GM12872 (cell line): Measurements from ENCODE around the gene SLC15A3.

ENCODE experiments used
- TF ChIP-seq, protein P1 (sequence below): IDR thresholded peaks from 3 replicates; pipeline ENCODE4 v1.5.1; 2011; ENCODE audit warnings: low read depth, mild to moderate bottlenecking, low read length, moderate library complexity; ENCODE audit not compliant: insufficient read depth

The SLC15A3 gene

DNA sequence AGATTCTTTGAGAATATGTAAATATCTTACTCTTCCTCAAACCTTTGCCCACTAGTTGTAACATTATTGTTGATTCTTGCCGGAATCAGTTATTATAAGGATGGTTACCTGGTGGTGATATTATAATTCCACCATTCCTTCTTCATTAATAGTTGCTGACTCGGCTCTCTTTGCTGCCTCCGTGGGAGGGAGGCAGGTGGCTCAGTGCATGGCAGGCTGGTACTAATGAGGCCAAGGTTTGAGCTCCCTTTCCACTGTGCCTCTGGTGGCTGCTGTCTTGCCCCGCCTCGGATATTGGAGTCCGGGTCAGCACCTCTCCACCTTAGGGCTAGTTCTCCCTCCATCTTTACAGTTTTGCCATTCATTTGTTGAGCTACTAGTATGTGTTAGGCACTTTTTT lies 32.2 kb upstream of the SLC15A3 start:
- TF ChIP-seq, protein P1, sequence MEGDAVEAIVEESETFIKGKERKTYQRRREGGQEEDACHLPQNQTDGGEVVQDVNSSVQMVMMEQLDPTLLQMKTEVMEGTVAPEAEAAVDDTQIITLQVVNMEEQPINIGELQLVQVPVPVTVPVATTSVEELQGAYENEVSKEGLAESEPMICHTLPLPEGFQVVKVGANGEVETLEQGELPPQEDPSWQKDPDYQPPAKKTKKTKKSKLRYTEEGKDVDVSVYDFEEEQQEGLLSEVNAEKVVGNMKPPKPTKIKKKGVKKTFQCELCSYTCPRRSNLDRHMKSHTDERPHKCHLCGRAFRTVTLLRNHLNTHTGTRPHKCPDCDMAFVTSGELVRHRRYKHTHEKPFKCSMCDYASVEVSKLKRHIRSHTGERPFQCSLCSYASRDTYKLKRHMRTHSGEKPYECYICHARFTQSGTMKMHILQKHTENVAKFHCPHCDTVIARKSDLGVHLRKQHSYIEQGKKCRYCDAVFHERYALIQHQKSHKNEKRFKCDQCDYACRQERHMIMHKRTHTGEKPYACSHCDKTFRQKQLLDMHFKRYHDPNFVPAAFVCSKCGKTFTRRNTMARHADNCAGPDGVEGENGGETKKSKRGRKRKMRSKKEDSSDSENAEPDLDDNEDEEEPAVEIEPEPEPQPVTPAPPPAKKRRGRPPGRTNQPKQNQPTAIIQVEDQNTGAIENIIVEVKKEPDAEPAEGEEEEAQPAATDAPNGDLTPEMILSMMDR: no peak

DNA sequence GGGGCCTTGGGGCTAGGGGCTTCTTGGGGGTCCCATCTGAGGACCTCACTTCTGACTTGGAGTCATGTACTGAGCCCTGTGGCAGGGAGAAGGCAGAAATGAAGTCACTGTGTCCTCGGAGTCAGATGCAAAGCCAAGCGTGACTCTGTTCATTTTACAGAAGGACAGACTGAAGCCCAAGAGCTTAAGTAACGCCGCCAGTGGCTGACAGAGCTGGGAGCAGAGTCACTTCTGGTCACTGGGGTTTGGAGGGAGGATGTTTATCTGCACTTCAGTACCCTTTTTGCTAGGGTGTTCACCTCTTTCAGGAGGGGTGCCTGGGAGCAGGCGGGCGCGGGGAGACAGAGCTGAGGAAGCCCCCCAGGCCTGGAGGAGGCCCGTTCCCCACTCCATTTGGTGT lies 30.2 kb upstream of the SLC15A3 start:
- TF ChIP-seq, protein P1: no peak

DNA sequence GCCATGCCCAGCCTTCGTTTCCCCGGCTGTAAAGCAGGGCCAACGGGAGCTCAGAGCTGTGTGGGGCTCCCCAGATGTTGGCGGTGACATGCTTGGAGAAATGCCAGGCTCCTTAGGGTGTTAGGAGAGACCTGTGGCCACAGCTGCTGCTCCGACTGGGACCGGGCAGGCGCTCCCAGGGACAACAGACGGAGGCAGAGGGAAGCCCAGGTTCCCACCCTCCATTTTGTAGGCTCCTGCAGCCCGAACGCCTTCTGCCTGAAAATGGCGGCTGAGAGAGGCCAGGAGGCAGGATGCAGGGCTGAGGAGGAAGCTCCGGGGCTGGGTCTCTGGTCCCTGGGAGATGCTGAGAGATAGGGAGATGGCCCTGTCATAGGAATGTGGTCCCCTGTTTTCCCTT lies 29.5 kb upstream of the SLC15A3 start:
- TF ChIP-seq, protein P1: no peak

DNA sequence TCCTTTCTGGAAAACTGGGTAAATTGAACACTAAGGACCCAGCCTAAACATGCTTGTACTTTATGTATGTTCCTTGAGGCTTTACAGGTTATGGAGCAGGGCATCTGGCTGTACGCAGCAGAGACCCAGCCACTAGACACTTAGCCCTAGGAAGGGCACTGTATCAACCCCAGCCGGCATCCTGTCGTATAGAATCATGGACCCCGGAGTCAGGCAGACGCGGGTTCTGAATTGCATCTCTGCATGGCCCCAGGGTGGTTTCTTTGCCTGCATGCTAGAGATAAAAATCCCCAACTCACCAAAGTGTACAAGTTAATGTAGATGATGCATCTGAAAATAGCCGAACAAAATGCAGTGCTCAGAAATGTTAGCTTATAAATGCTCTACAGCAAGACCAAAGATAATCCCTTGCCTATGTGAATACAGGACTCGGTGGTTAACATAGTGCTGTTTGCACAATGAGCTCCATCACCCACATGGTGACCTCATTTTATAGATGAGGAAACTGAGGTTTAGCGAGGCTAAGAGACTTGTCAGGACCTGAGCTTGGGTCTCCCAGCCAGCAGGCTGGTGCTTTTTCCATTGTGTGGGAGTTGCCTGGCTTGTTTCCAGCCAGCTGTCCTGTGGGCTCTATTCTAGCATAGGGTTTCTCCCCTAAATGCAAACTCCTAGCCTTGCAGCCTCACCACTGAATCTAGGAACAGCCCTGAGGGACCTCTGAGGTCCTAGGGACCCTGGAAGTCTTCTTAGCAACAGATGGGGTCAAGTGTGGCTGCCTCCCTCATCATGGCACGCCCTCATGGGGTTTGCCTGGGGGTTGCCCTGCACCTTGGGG lies 26.8 kb upstream of the SLC15A3 start:
- TF ChIP-seq, protein P1: no peak

DNA sequence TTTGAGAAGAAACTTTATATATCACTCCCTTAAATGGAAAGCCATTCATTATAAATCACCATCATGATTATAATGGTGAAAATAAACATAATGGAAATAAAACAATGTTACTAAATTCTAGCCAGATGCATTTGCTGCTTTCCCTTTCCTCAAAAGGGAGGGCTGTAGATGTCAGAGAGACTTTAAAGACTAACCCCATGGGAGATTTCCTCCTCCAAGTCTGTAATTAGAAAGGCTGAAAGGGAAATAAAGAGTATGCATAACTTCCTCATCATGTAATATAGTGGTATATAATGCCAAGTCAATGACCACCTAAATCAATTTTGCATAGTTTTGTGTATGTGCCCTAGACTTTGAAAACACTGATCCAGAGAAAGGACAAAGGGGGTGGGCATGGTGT lies 25.9 kb upstream of the SLC15A3 start:
- TF ChIP-seq, protein P1: no peak

DNA sequence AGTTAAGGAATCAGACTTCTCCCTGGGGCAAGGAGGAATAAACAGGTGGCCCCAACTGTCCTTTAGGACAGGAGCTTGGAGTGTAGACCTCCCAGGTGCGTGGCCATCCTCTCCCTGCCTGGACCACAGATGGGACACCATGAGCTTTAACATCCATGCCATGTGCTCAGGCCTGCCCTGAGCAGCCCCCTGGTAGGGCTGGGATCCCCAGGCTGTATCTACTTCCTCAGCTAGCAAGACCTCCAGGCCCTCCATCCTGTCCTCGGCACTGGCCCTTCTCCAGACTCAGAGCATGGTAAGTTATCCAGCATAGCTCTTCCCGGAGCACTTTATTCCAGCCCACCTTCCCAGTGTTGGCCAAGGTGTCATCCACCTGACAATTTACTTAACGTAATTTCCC lies 25.2 kb upstream of the SLC15A3 start:
- TF ChIP-seq, protein P1: no peak

DNA sequence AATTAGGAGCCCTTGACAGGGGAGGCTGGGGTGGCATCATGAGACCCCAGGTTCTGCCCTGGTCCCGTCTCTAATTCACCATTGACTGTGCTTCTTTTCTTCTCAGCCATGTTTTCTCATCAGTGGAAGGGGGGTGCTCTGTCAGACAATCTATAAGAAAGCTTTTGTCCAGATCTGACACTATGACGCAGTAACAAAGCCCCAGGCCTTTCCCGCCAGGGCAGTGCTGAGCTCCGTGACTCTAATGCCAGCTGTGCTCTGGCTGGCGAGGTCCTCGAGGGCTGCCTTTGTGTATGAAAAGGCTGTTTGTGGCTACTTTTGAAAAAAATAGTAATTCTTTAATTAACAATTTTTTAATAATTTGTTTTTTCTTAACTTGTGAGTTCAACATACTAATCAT lies 22.8 kb upstream of the SLC15A3 start:
- TF ChIP-seq, protein P1: no peak
